ENCODE measurements around the gene NSUN2. TPM values are rescaled to one million over a fixed set of nuclear protein-coding genes. Genes with fewer than 3 reads are reported as not detected.

Gene NSUN2
- total RNA-seq, 4 donors from 2014 or later: 25.7 to 42.8 (median 39.1) TPM

DNA sequence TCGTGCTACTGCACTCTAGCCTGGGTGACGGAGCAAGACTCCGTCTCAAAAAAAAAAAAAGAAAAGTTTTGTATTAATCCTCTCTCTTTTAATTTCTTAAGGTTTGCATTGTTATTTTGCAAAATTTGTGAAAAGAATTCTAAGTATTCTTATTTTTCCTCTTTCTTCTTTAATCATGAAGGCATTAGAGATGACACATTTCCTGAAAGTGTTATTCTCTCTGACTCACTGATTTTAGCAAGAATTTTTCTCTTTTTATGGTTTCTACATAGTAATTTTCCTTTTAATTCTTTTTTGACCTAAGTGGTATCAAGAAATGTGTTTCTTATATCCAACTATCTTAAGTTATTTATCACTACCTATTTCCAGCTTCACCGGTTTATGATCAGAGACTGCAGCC is 78.0 kb downstream of the NSUN2 start:
- WGBS: 89% methylated on average over 4 of the region's 4 CpGs
- no peaks in the 10 kb centered on the region for H3K36me3 ChIP-seq
- H3K4me1 ChIP-seq: no peaks in the 10 kb centered on the region
- no peak for DNase-seq (ENCODE audit: extremely low spot score)
- no peak overlapping the region for H3K4me3 ChIP-seq
- H3K9me3 ChIP-seq: no peaks in the 10 kb centered on the region
- peaks cover 0 to 14% (median 0%) of the 10 kb centered on the region in 4 donors for H3K27me3 ChIP-seq
- no peak for TF ChIP-seq EP300 (IDR thresholded peaks at IDR 0.05)
- TF ChIP-seq POLR2AphosphoS5 (IDR thresholded peaks at IDR 0.05): no peak
- TF ChIP-seq POLR2A (IDR thresholded peaks at IDR 0.05; ENCODE audit: low read depth): no peak
- TF ChIP-seq, protein P1, sequence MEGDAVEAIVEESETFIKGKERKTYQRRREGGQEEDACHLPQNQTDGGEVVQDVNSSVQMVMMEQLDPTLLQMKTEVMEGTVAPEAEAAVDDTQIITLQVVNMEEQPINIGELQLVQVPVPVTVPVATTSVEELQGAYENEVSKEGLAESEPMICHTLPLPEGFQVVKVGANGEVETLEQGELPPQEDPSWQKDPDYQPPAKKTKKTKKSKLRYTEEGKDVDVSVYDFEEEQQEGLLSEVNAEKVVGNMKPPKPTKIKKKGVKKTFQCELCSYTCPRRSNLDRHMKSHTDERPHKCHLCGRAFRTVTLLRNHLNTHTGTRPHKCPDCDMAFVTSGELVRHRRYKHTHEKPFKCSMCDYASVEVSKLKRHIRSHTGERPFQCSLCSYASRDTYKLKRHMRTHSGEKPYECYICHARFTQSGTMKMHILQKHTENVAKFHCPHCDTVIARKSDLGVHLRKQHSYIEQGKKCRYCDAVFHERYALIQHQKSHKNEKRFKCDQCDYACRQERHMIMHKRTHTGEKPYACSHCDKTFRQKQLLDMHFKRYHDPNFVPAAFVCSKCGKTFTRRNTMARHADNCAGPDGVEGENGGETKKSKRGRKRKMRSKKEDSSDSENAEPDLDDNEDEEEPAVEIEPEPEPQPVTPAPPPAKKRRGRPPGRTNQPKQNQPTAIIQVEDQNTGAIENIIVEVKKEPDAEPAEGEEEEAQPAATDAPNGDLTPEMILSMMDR (IDR thresholded peaks at IDR 0.05): no peak
- intact Hi-C loops (cut with DNase I): no loop called here
- no peak overlapping the region for H3K27ac ChIP-seq (replicated peaks in 1 of 4)

DNA sequence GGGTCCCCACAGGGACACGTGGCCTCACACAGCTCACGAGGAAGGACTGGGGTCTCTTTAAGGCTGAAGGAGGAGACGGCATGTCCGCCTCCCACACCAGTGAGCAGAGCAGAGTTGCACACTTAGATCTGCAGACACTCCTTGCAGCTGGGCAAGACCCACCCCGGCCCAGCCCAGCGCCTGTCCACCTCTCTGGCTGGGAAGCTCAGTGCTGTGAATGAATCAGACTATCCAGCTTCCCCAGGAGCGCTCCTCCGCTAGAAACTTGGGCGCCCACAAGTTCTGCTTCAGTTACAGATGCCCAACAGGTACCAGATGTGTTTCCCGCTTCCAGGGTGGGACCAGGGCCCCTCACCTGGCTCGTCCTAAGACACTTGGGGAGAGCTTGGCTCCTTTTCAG is 78.9 kb downstream of the NSUN2 start:
- H3K27me3 ChIP-seq: peaks cover 0 to 14% (median 0%) of the 10 kb centered on the region in 4 donors
- H3K4me3 ChIP-seq: no peak overlapping the region
- no peak overlapping the region for H3K27ac ChIP-seq (replicated peaks in 1 of 4)
- H3K9me3 ChIP-seq: no peaks in the 10 kb centered on the region
- intact Hi-C loops (cut with DNase I): no loop called here
- TF ChIP-seq POLR2A (IDR thresholded peaks at IDR 0.05; ENCODE audit: low read depth) (no peak), POLR2AphosphoS5 (IDR thresholded peaks at IDR 0.05) (no peak), EP300 (IDR thresholded peaks at IDR 0.05) (no peak)
- TF ChIP-seq, protein P1 (IDR thresholded peaks at IDR 0.05): no peak
- WGBS: 76% methylated on average over 6 of the region's 11 CpGs
- no peaks in the 10 kb centered on the region for H3K4me1 ChIP-seq
- H3K36me3 ChIP-seq: no peaks in the 10 kb centered on the region
- DNase-seq (ENCODE audit: extremely low spot score): peak; percentile 90

GRCh38 chr5:6552612-6553011 is 80.2 kb downstream of the NSUN2 start:
- peak; percentile 89 for DNase-seq (ENCODE audit: extremely low spot score)
- WGBS: 97% methylated on average over 5 of the region's 7 CpGs
- intact Hi-C loops (cut with DNase I): no loop called here
- Histone ChIP-seq H3K4me1 (no peaks in the 10 kb centered on the region), H3K27ac (replicated peaks in 1 of 4) (no peak overlapping the region), H3K36me3 (no peaks in the 10 kb centered on the region), H3K9me3 (no peaks in the 10 kb centered on the region), H3K27me3 (peaks cover 0 to 14% (median 0%) of the 10 kb centered on the region in 4 donors), H3K4me3 (no peak overlapping the region)
- TF ChIP-seq EP300 (IDR thresholded peaks at IDR 0.05): no peak

DNA sequence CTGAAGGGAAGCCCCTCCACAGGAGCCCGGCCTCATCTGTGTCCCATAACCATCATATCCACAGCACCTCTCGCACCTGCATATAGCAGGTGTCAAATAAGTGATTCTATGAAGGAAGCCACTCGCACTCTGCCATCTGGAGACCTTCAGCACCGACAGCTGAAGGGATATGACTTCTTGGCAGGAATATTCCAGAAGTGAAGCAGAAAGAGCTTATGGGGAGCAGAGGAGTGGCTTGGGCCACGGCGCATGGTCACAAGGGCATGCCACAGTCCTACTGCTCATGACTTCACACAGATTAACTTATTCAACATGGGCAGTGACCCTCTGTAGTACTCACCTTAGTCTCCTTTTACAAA is 80.9 kb downstream of the NSUN2 start:
- H3K27ac ChIP-seq (replicated peaks in 1 of 4): no peak overlapping the region
- TF ChIP-seq POLR2AphosphoS5 (IDR thresholded peaks at IDR 0.05) (no peak), EP300 (IDR thresholded peaks at IDR 0.05) (no peak), POLR2A (IDR thresholded peaks at IDR 0.05; ENCODE audit: low read depth) (no peak)
- TF ChIP-seq, protein P1 (IDR thresholded peaks at IDR 0.05): no peak
- no peaks in the 10 kb centered on the region for H3K36me3 ChIP-seq
- 83% methylated on average over 6 of the region's 6 CpGs for WGBS
- H3K9me3 ChIP-seq: no peaks in the 10 kb centered on the region
- intact Hi-C loops (cut with DNase I): no loop called here
- H3K4me1 ChIP-seq: no peaks in the 10 kb centered on the region
- no peak overlapping the region for H3K4me3 ChIP-seq
- DNase-seq (ENCODE audit: extremely low spot score): no peak
- H3K27me3 ChIP-seq: peaks cover 0 to 14% (median 0%) of the 10 kb centered on the region in 4 donors

DNA sequence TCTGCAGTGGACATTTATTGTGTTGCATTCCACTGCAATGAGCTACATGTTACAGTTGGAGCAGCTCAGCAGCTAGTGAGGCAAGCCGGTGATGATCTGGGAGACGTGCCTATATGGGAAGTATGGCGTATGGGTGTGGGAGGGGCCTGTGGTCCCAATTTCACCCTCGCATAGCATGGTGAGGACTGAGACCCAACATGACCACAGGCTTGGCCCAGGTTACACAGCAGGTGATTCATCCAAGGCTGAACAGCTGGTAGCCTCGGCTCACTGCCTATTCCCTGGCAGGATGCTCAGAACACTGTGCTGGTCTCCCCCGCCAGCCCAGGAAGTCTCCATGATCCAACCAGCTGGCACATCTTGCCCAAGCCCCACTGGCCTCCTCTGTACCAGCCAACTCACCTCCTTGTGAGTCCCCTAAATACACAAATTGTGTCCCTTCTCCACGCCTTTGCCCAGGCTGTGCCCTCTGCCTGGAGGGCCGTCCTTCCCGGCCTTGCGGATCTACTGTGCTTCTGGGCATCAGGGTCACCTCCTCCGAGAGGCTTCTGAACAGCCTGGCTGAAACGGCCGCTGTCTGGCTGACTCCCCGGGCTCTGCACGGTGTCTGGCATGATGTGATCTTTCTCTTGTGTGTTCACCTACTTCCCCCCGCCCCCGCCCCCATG is 81.4 kb downstream of the NSUN2 start:
- H3K36me3 ChIP-seq: no peaks in the 10 kb centered on the region
- no peak for TF ChIP-seq POLR2AphosphoS5 (IDR thresholded peaks at IDR 0.05)
- no peak for TF ChIP-seq POLR2A (IDR thresholded peaks at IDR 0.05; ENCODE audit: low read depth)
- H3K4me1 ChIP-seq: no peaks in the 10 kb centered on the region
- no peak overlapping the region for H3K4me3 ChIP-seq
- H3K9me3 ChIP-seq: no peaks in the 10 kb centered on the region
- H3K27me3 ChIP-seq: peaks cover 0 to 12% (median 0%) of the 10 kb centered on the region in 4 donors
- intact Hi-C loops (cut with DNase I): no loop called here
- 92% methylated on average over 16 of the region's 17 CpGs for WGBS
- no peak overlapping the region for H3K27ac ChIP-seq (replicated peaks in 1 of 4)
- DNase-seq (ENCODE audit: extremely low spot score): peak; percentile 90

DNA sequence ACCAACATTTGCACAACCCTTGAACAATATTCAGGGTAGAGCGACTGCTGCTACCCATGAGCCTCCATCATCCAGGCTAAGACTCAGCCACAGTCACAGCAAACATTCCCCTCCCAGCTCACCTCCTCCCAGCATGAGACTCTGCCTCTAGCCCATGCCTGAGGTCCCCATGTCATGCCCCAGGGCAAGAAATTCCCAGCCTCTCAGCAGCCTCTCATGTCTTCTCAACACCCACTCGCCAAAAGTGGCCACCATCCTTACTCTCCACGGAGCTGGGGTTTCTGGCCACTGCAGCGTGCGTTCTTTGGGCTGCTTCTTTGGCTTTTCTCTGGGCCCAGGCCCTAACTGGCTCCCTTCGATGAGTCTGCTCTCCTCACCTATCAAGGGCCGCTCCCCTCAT is 82.2 kb downstream of the NSUN2 start:
- peaks cover 0 to 8% (median 0%) of the 10 kb centered on the region in 4 donors for H3K27me3 ChIP-seq
- WGBS: 92% methylated on average over 7 of the region's 7 CpGs
- peak; percentile 77 for DNase-seq (ENCODE audit: extremely low spot score)
- no peaks in the 10 kb centered on the region for H3K9me3 ChIP-seq
- H3K4me1 ChIP-seq: peaks cover 0 to 7% (median 2%) of the 10 kb centered on the region in 4 donors
- no peaks in the 10 kb centered on the region for H3K36me3 ChIP-seq
- no peak overlapping the region for H3K27ac ChIP-seq (replicated peaks in 1 of 4)
- intact Hi-C loops (cut with DNase I): no loop called here
- H3K4me3 ChIP-seq: no peak overlapping the region
- no peak for TF ChIP-seq POLR2A (IDR thresholded peaks at IDR 0.05; ENCODE audit: low read depth)
- no peak for TF ChIP-seq EP300 (IDR thresholded peaks at IDR 0.05)
- no peak for TF ChIP-seq POLR2AphosphoS5 (IDR thresholded peaks at IDR 0.05)
- TF ChIP-seq, protein P1 (IDR thresholded peaks at IDR 0.05): no peak

Measured in esophagus muscularis mucosa (tissue), 4 donors.